Smooth muscle cell of the pulmonary artery (primary cell): ENCODE results near the gene RNF4. TPM values are rescaled to one million over a fixed set of nuclear protein-coding genes. Genes with fewer than 3 reads are reported as not detected.

ENCODE experiments used
- total RNA-seq: library from RNA; depleted of rRNA; stranded (reverse); fragments of >200 nt; gene quantifications from 2 replicates; pipeline ENCODE4 v1.2.3, GENCODE V29; 2014

The RNF4 gene
- 48.2 and 54.5 TPM in 2 replicates for total RNA-seq

DNA sequence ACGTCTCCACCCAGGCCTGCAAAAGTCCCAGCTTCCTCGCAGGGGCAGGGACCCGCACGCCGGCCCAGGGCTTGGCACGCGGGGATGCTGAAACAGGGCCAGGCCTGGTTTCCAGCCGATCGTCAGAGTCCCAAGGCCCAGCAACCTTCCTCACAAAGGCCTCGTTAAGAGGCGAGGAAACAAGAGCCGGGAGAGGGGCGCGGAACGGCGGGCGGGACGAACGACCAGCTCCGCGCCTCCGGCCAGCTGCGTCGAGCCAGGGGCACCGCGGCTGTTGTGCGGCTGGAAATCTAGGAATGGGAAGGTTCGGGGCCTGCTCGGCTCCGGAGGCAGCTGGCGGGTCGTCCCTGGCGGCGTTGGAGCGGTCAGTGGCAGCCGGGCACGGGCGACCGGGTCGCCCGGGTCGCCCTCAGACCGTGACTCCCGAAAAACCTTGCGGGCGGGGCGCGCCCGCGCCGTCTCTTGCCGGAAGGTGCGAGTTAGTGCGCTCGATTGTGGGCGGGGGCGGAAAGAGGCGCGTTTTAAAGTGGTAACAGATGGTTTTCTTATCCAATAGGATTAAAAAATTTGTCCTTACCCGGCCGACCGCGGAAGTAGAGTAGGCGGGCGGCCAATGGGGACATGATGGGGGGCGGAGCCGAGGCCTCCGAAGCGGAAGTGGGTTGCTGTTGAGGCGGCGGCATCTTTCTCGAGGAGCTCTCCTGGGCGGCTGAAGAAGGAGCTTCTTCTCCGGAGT, at the start of gene RNF4:
Gene RNF4, plus strand, starts transcription at position 651 of the 736 bp plus-strand sequence. CDS start 21,388 bp downstream, outside the sequence.

GRCh38 chr4:2536193-2537010, 67.5 kb downstream of the RNF4 start, which contains the start of gene FAM193A:
TSS of gene FAM193A (plus strand) at chr4:2536647. CDS start at chr4:2536916, 269 bp downstream.

Other genes starting within 250 kb of the RNF4 start
- 7.2 and 7.8 TPM in 2 replicates for gene HAUS3, start 227.0 kb upstream of the RNF4 start, total RNA-seq
- 3.9 and 5.1 TPM in 2 replicates for gene POLN, start 227.0 kb upstream of the RNF4 start, total RNA-seq
- gene MXD4, start 207.0 kb upstream of the RNF4 start, total RNA-seq = 51.7 and 73.8 TPM in 2 replicates
- gene ZFYVE28, start 50.5 kb upstream of the RNF4 start, total RNA-seq = 12.4 and 22.5 TPM in 2 replicates
- gene CFAP99, start 50.2 kb upstream of the RNF4 start, total RNA-seq = 0.13 TPM in 1 of 2 replicates, not detected in the other
- gene FAM193A, start 67.5 kb downstream of the RNF4 start, total RNA-seq = 13.2 and 13.5 TPM in 2 replicates